Measurements from ENCODE around the gene CDYL.
"Not testable (repeated sequence)": the region's sequence is repeated elsewhere in the genome, so short reads cannot be mapped to it uniquely, and the experiment has no call there.

Gene CDYL

GRCh38 chr6:4829089-4829488, 52.9 kb downstream of the CDYL start:
- no peaks in the 10 kb centered on the region for H3K4me1 ChIP-seq (ENCODE audit: low read length)
- H3K4me2 ChIP-seq (ENCODE audit: low read length) = no peak overlapping the region
- peaks cover 7% of the 10 kb centered on the region for H3K36me3 ChIP-seq (replicated peaks; ENCODE audit: low read depth, low read length)
- peaks cover 25% of the 10 kb centered on the region for H4K20me1 ChIP-seq (ENCODE audit: insufficient read depth, low read length)
- no peaks in the 10 kb centered on the region for H3K27me3 ChIP-seq (ENCODE audit: low read depth, low read length)
- TF ChIP-seq EZH2phosphoT487 (IDR thresholded peaks at IDR 0.05; ENCODE audit: low read depth) (no peak), CTCF (IDR thresholded peaks at IDR 0.05; ENCODE audit: low read depth, low read length) (no peak)
- no peak overlapping the region for H3K9ac ChIP-seq (ENCODE audit: low read length)
- peaks cover 16% of the 10 kb centered on the region; the same call in 1 of the 2 replicates for H3K9me3 ChIP-seq (ENCODE audit: insufficient read depth, low read length)
- peaks cover 61% of the 10 kb centered on the region for H3K79me2 ChIP-seq (ENCODE audit: low read length)
- no peak overlapping the region for H2AFZ ChIP-seq (ENCODE audit: low read depth, low read length)
- H3K4me3 ChIP-seq (ENCODE audit: low read length) = no peak overlapping the region
- H3K27ac ChIP-seq (ENCODE audit: low read length) = no peak overlapping the region

DNA sequence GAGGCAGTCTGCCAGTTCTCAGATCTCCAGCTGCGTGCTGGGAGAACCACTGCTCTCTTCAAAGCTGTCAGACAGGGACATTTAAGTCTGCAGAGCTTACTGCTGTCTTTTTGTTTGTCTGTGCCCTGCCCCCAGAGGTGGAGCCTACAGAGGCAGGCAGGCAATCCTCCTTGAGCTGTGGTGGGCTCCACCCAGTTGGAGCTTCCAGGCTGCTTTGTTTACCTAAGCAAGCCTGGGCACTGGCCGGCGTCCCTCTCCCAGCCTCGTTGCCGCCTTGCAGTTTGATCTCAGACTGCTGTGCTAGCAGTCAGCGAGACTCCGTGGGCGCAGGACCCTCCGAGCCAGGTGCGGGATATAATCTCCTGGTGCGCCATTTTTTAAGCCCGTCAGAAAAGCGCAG, 59.3 kb downstream of the CDYL start:
- Histone ChIP-seq H4K20me1 (ENCODE audit: insufficient read depth, low read length) (peaks cover 11% of the 10 kb centered on the region; the same call in 1 of the 2 replicates), H3K79me2 (ENCODE audit: low read length) (peaks cover 27% of the 10 kb centered on the region)
- not testable (repeated sequence) for H2AFZ ChIP-seq (ENCODE audit: low read depth, low read length); H3K4me3 ChIP-seq (ENCODE audit: low read length); H3K4me2 ChIP-seq (ENCODE audit: low read length); H3K4me1 ChIP-seq (ENCODE audit: low read length); H3K27ac ChIP-seq (ENCODE audit: low read length); H3K9ac ChIP-seq (ENCODE audit: low read length); H3K9me3 ChIP-seq (ENCODE audit: insufficient read depth, low read length); H3K36me3 ChIP-seq (replicated peaks; ENCODE audit: low read depth, low read length); H3K27me3 ChIP-seq (ENCODE audit: low read depth, low read length)

- no peaks in the 10 kb centered on the region for H3K27me3 ChIP-seq (ENCODE audit: low read depth, low read length)
- peaks cover 8% of the 10 kb centered on the region; the same call in 1 of the 2 replicates for H3K9me3 ChIP-seq (ENCODE audit: insufficient read depth, low read length)
- no peak overlapping the region for H3K27ac ChIP-seq (ENCODE audit: low read length)
- no peak for TF ChIP-seq CTCF (IDR thresholded peaks at IDR 0.05; ENCODE audit: low read depth, low read length)
- no peak for TF ChIP-seq EZH2phosphoT487 (IDR thresholded peaks at IDR 0.05; ENCODE audit: low read depth)
- H3K79me2 ChIP-seq (ENCODE audit: low read length) = peaks cover 67% of the 10 kb centered on the region
- no peak overlapping the region for H2AFZ ChIP-seq (ENCODE audit: low read depth, low read length)
- H3K4me3 ChIP-seq (ENCODE audit: low read length) = no peak overlapping the region
- no peaks in the 10 kb centered on the region for H3K36me3 ChIP-seq (replicated peaks; ENCODE audit: low read depth, low read length)
- H3K4me2 ChIP-seq (ENCODE audit: low read length) = no peak overlapping the region
- no peaks in the 10 kb centered on the region for H3K4me1 ChIP-seq (ENCODE audit: low read length)
- H4K20me1 ChIP-seq (ENCODE audit: insufficient read depth, low read length) = peaks cover 15% of the 10 kb centered on the region; the same call in 1 of the 2 replicates
- H3K9ac ChIP-seq (ENCODE audit: low read length) = no peak overlapping the region
Measured at GRCh38 chr6:4840169-4840568, 64.0 kb downstream of the CDYL start.

DNA sequence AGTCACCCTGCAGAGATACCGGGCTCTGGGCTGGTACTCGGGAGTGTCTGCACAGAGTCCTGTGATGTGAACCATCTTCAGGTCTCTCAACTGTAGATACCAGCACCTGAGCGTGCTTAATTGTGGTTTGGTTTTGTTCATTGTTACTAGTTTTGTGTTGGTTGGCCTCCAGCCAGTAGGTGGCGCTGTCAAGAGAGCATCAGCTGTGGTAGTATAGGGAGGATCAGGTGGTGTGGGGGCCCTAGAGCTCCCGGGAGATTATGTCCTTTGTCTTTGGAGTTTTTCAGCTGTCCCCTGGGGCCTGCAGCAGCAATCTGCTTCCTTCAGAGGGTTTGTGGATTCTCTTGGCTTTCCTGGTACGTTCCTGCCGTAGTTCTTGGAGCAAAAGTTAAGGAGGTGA, 67.9 kb downstream of the CDYL start:
- Histone ChIP-seq H3K4me2 (ENCODE audit: low read length) (no peak overlapping the region), H3K9me3 (ENCODE audit: insufficient read depth, low read length) (peaks cover 8% of the 10 kb centered on the region; the same call in 1 of the 2 replicates), H3K4me1 (ENCODE audit: low read length) (peaks cover 6% of the 10 kb centered on the region), H3K79me2 (ENCODE audit: low read length) (peaks cover 91% of the 10 kb centered on the region), H4K20me1 (ENCODE audit: insufficient read depth, low read length) (peaks cover 36% of the 10 kb centered on the region), H3K27ac (ENCODE audit: low read length) (no peak overlapping the region), H2AFZ (ENCODE audit: low read depth, low read length) (no peak overlapping the region), H3K9ac (ENCODE audit: low read length) (no peak overlapping the region), H3K4me3 (ENCODE audit: low read length) (no peak overlapping the region), H3K27me3 (ENCODE audit: low read depth, low read length) (no peaks in the 10 kb centered on the region), H3K36me3 (replicated peaks; ENCODE audit: low read depth, low read length) (no peaks in the 10 kb centered on the region)
- TF ChIP-seq CTCF (IDR thresholded peaks at IDR 0.05; ENCODE audit: low read depth, low read length) = peak; percentile 46
- TF ChIP-seq EZH2phosphoT487 (IDR thresholded peaks at IDR 0.05; ENCODE audit: low read depth) = no peak

DNA sequence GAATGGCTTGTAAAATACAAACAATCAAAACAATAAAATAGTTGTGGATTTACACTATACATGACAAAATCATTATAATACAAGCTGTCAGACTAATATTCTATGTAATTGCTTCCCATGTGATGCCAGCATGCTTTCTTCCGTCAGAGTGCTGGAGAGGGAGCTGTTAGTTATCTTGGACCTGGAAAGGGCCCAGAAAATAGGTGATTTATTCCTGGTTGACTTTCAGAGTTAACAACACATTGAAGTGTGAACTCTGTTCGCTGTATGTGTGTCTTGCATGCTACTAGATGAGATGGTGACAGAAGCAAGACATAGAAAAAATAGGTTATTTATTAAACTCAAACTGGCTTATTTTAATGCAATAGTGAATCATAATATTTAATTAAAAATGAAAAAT, 70.2 kb downstream of the CDYL start:
- Histone ChIP-seq H3K79me2 (ENCODE audit: low read length) (peaks cover 89% of the 10 kb centered on the region), H2AFZ (ENCODE audit: low read depth, low read length) (no peak overlapping the region), H4K20me1 (ENCODE audit: insufficient read depth, low read length) (peaks cover 52% of the 10 kb centered on the region)

More for the DNA sequence above, 70.2 kb downstream of the CDYL start:
- no peak overlapping the region for H3K9ac ChIP-seq (ENCODE audit: low read length)
- no peaks in the 10 kb centered on the region for H3K36me3 ChIP-seq (replicated peaks; ENCODE audit: low read depth, low read length)
- TF ChIP-seq CTCF (IDR thresholded peaks at IDR 0.05; ENCODE audit: low read depth, low read length) (no peak), EZH2phosphoT487 (IDR thresholded peaks at IDR 0.05; ENCODE audit: low read depth) (no peak)
- no peak overlapping the region for H3K27ac ChIP-seq (ENCODE audit: low read length)
- H3K4me3 ChIP-seq (ENCODE audit: low read length) = no peak overlapping the region
- H3K4me2 ChIP-seq (ENCODE audit: low read length) = no peak overlapping the region
- H3K4me1 ChIP-seq (ENCODE audit: low read length) = peaks cover 6% of the 10 kb centered on the region
- H3K9me3 ChIP-seq (ENCODE audit: insufficient read depth, low read length) = peaks cover 8% of the 10 kb centered on the region; the same call in 1 of the 2 replicates
- no peaks in the 10 kb centered on the region for H3K27me3 ChIP-seq (ENCODE audit: low read depth, low read length)

Measured in OCI-LY3 (cell line).